Right kidney (tissue), 1 donor: ENCODE measurements around the gene CLEC2D.
"Not testable (repeated sequence)": the region's sequence is repeated elsewhere in the genome, so short reads cannot be mapped to it uniquely, and the experiment has no call there.

Experiments used
- DNase-seq: peaks from one replicate; pipeline ENCODE4 v3.0.0-alpha.2; 2016

CLEC2D gene

DNA sequence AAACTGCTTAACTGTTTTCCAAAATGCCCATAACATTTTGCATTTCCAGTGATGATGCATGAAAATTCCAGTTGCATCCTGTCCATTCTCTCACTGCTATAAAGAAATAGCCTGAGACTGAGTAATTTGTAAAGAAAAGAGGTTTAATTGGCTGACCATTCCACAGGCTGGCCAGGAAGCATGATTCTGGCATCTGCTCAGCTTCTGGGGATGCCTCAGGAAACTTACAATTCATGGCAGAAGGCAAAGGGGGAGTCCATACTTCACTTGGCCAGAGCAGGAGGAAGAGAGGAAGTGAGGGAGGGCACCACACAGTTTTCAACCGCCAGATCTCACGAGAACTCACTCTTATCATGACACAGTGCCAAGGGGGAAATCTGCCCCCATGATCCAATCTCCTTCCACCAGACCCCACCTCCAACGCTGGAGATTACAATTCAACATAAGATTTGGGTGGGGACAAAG lies 18.2 kb upstream of the CLEC2D start:
- DNase-seq: no peak

- no peak for DNase-seq
Measured at GRCh38 chr12:9660046-9660445, 9.5 kb upstream of the CLEC2D start.

GRCh38 chr12:9661720-9662119 lies 7.8 kb upstream of the CLEC2D start:
- DNase-seq: no peak

GRCh38 chr12:9662488-9662887 lies 7.0 kb upstream of the CLEC2D start:
- no peak for DNase-seq

- DNase-seq: no peak
Measured at GRCh38 chr12:9667403-9668160, 1.9 kb upstream of the CLEC2D start.

GRCh38 chr12:9668161-9669018 lies 1.1 kb upstream of the CLEC2D start:
- DNase-seq: no peak

- no peak for DNase-seq
Measured at GRCh38 chr12:9669019-9669326, 540 bp upstream of the CLEC2D start.

DNA sequence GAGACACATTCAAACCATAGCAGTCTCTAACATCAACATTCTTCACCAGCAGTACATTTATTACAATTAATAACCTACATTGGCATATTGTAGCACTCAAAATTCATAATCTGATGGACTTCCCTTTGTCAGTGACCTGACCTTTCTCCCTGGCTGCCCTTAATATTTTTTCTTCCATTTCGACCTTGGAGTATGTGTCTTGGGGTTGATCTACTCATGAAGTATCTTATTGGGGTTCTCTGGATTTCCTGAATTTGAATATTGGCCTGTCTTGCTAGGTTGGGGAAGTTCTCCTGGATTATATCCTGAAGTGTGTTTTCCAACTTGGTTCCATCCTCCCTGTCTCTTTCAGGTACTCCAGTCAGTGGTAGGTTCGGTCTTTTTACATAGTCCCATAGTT lies 2.8 kb downstream of the CLEC2D start:
- not testable (repeated sequence) for DNase-seq

GRCh38 chr12:9673404-9674225 lies 4.1 kb downstream of the CLEC2D start:
- no peak for DNase-seq

GRCh38 chr12:9674226-9674590 lies 4.7 kb downstream of the CLEC2D start:
- no peak for DNase-seq

DNA sequence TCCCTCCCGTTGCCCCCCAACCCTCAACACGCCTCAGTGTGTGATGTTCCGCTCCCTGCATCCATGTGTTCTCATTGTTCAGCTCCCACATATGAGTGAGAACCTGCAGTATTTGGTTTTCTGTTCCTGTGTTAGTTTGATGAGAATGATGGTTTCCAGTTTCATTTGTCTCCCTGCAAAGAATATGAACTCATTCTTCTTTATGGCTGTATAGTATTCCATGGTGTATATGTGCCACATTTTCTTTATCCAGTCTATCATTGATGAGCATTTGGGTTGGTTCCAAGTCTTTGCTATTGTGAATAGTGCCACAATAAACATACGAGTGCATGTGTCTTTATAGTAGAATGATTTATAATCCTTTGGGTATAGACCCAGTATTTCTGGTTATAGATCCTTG lies 13.0 kb downstream of the CLEC2D start:
- not testable (repeated sequence) for DNase-seq

DNA sequence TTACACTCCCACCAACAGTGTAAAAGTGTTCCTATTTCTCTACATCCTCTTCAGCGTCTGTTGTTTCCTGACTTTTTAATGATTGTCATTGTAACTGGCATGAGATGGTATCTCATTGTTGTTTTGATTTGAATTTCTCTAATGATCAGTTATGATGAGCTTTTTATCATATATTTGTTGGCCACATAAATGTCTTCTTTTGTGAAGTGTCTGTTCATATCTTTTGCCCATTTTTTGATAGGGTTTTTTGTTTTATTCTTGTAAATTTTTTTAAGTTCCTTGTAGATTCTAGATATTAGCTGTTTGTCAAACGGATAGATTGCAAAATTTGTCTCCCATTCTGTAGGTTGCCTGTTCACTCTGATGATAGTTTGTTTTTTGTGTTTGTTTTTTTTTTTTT lies 13.4 kb downstream of the CLEC2D start:
- DNase-seq: not testable (repeated sequence)

- not testable (repeated sequence) for DNase-seq
Measured at GRCh38 chr12:9685366-9685765, 15.9 kb downstream of the CLEC2D start.

GRCh38 chr12:9685915-9686314 lies 16.4 kb downstream of the CLEC2D start:
- DNase-seq: no peak

DNA sequence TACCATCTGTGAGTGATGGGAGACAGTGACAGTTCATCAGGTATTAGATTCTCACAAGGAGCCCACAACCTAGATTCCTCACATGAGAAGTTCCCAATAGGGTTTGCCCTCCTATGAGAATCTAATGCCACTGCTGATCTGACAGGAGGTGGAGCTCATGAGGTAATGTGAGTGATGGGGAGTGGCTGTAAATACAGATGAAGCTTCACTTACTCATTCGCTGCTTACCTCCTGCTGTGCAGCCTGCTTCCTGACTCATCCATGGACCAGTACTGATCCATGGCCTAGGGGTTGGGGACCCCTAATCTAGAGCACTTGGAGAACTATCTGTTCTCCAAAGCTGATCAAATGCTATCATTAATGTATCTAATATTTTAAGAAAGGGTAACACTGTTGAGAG lies 17.7 kb downstream of the CLEC2D start:
- DNase-seq: no peak

DNA sequence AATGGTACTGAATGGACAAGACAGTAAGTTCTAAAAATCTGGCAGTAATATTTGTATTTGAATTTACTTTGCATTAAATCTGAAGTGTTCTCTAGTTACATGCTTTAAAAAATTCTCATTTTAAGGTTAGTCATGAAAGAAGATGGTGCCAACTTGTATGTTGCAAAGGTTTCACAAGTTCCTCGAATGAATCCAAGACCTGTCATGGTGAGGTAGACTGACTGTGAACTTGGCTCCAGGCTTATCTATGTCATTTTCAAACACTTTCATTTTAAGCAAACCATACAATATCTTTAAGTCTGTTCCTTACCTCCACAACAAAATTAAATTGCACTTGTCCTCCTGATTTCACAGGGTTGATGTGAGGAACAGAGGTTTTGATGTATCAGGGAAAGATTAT lies 23.4 kb downstream of the CLEC2D start:
- DNase-seq: no peak

DNA sequence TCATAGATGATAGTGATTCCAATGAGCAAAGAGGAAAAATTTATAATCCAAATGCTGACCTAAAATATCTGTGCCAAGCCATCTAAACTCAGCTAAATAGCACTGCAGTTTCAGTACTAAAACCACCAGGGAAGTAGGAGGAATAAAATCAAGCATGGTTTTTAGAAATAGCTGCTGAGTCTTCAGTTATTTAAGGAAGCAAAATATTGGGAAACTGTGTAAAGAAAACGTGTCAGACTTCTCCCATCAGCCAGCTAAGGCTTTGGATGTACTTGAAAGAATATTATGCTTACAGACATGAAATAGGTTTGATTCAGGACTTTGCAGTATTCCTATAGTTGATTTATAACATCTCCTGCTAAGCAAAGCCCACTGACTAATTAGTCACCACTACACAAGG lies 24.7 kb downstream of the CLEC2D start:
- DNase-seq: no peak

DNA sequence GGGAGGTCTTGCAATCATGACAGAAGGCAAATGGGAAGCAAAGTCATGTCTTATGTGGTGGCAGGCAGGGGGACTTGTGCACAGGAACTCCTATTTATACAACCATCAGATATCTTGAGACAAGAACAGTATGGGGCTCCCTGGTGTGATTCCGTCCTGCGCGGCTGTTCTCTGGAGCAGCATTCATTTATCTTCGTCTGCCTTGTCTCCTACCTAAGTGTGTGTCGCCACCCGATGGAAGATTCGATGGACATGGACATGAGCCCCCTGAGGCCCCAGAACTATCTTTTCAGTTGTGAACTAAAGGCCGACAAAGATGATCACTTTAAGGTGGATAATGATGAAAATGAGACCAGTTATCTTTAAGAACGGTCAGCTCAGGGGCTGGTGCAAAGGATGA lies 25.6 kb downstream of the CLEC2D start:
- DNase-seq: not testable (repeated sequence)

DNA sequence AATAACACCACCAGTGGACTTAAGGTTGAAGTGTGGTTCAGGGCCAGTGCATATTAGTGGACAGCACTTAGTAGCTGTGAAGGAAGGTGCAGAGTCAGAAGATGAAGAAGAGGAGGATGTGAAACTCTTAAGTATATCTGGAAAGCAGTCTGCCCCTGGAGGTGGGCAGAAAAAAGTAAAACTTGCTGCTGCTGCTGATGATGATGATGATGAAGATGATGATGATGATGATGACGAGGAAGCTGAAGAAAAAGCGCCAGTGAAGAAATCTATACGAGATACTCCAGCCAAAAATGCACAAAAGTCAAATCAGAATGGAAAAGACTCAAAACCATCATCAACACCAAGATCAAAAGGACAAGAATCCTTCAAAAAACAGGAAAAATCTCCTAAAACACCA lies 26.1 kb downstream of the CLEC2D start:
- DNase-seq: not testable (repeated sequence)

DNA sequence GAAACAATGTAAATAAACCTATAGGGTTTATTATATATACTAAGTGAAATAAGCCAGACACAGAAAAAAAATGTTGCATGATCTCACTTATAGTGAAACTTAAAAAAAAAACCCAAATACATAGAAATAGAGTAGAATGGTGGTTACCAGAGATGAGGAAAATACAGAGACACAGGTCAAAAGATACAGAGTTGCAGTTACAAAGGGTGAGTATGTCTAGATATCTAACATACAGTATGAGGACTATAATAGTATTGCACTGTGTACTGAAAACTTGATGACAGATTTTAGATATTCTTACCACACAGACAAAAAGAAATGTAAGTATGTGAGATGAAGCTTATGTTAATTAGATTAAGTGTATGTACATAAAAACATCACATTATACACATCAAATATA lies 28.1 kb downstream of the CLEC2D start:
- DNase-seq: no peak

GRCh38 chr12:9698681-9699080 lies 29.2 kb downstream of the CLEC2D start:
- DNase-seq: no peak

- no peak for DNase-seq
Measured at GRCh38 chr12:9699269-9699897, 29.9 kb downstream of the CLEC2D start.
